ENCODE results near the gene AHCYL1.

- no peak for TF ChIP-seq TARDBP (IDR thresholded peaks at IDR 0.05)
- no peak for TF ChIP-seq PKNOX1 (IDR thresholded peaks at IDR 0.05)
- TF ChIP-seq FOXK2 (IDR thresholded peaks at IDR 0.05) = no peak
- no peak for TF ChIP-seq ARNT (IDR thresholded peaks at IDR 0.05)
- TF ChIP-seq NFRKB (IDR thresholded peaks at IDR 0.05) = no peak
- no peak for TF ChIP-seq SP1 (IDR thresholded peaks at IDR 0.05)
- no peak for TF ChIP-seq HDGF (IDR thresholded peaks at IDR 0.05; ENCODE audit: borderline replicate concordance)
- no peak for TF ChIP-seq FOXA1 (IDR thresholded peaks at IDR 0.05)
- no peak for TF ChIP-seq BHLHE40 (IDR thresholded peaks at IDR 0.05; ENCODE audit: borderline replicate concordance)
- no peak for TF ChIP-seq SUZ12 (IDR thresholded peaks at IDR 0.05)
- TF ChIP-seq FOXM1 (IDR thresholded peaks at IDR 0.05; ENCODE audit: borderline replicate concordance) = no peak
- TF ChIP-seq ZNF384 (IDR thresholded peaks at IDR 0.05) = no peak
- TF ChIP-seq ELF4 (IDR thresholded peaks at IDR 0.05) = no peak
- TF ChIP-seq L3MBTL2 (conservative IDR thresholded peaks at IDR 0.05) = no peak
Observed at GRCh38 chr1:109994654-109995053, 10.1 kb downstream of the AHCYL1 start.
